A549 (cell line): ENCODE results near the gene PATJ. TPM values are rescaled to one million over a fixed set of nuclear protein-coding genes. Genes with fewer than 3 reads are reported as not detected.
"Not testable (repeated sequence)": the region's sequence is repeated elsewhere in the genome, so short reads cannot be mapped to it uniquely, and the experiment has no call there.

Experiments used
- ATAC-seq, 2 experiments: fragments of 200-7000 bp in 1 of 2; fragments of >200 bp in 1 of 2; cut with Nextera tagmentation in 1 of 2; cut with Tn5 transposase in 1 of 2; 3 replicates each; pipeline versions ENCODE4 v1.8.0 to v1.9.1; 2018 to 2020; ENCODE audit warnings: mild to moderate bottlenecking in 1 of 2, moderate library complexity in 1 of 2
- CTCF ChIA-PET: fragments of 300-600 bp; sonication (Branson Sonifier 250); formaldehyde crosslinking; extraction: SDS; loops from one replicate; lab custom pipeline; 2021; ENCODE audit warnings: antibody characterized with exemption, inconsistent platforms; lab: Yijun Ruan, JAX
- POLR2A ChIA-PET: fragments of 350-600 bp; formaldehyde crosslinking; extraction: SDS; loops from one replicate; lab custom pipeline; 2021; ENCODE audit warnings: antibody characterized with exemption, inconsistent platforms; lab: Yijun Ruan, JAX
- DNase-seq, 2 experiments: peaks; one replicate each; pipeline versions ENCODE4 v3.0.0 to v3.0.0-alpha.2; 2011 to 2016; ENCODE audit warnings: low read depth in 1 of 2, low spot score in 1 of 2
- FAIRE-seq: peaks from 2 replicates; lab custom pipeline; 2011; peaks lifted over from hg19 to GRCh38; lab: Jason Lieb, UNC
- H3K27ac ChIP-seq, 2 experiments: fragments of >200 bp; sonication (Bioruptor Twin); formaldehyde crosslinking; 3 replicates each; pipeline ENCODE4 v1.5.1; 2016 to 2017
- H3K4me1 ChIP-seq: fragments of >200 bp; sonication (Bioruptor Twin); formaldehyde crosslinking; 3 replicates; pipeline ENCODE4 v1.6.1; 2016
- H3K4me2 ChIP-seq: fragments of >200 bp; sonication (Bioruptor Twin); formaldehyde crosslinking; 3 replicates; pipeline ENCODE4 v1.6.1; 2016
- H3K4me3 ChIP-seq: fragments of >200 bp; sonication (Bioruptor Twin); formaldehyde crosslinking; 3 replicates; pipeline ENCODE4 v1.5.1; 2016
- H3K9me3 ChIP-seq: fragments of >200 bp; sonication (Bioruptor Twin); formaldehyde crosslinking; 3 replicates; pipeline ENCODE4 v1.6.1; 2016
- ATOH8 ChIP-seq: fragments of 250-450 bp; sonication (Bioruptor Pico); IDR thresholded peaks from 2 replicates; pipeline ENCODE4 v1.5.0; 2020; ENCODE audit warnings: low read depth, mild to moderate bottlenecking, moderate library complexity
- CBX8 ChIP-seq: fragments of 200-600 bp; sonication (generic); IDR thresholded peaks from 2 replicates; pipeline ENCODE4 v1.6.1; 2016
- CEBPB ChIP-seq, 2 experiments: fragments of >200 bp in 1 of 2; sonication (Bioruptor Twin) in 1 of 2; formaldehyde crosslinking in 1 of 2; IDR thresholded peaks; 2 replicates each; pipeline ENCODE4 v1.6.1; 2012 to 2016
- CHD4 ChIP-seq: fragments of 200-600 bp; sonication (generic); IDR thresholded peaks from 2 replicates; pipeline ENCODE4 v1.6.1; 2016; ENCODE audit warnings: antibody characterized with exemption, mild to moderate bottlenecking, borderline replicate concordance
- CTCF ChIP-seq: fragments of >200 bp; sonication (Bioruptor Twin); formaldehyde crosslinking; IDR thresholded peaks from 3 replicates; pipeline ENCODE4 v1.5.1; 2016
- FOXS1 ChIP-seq: fragments of 250-450 bp; sonication (Bioruptor Pico); IDR thresholded peaks from 2 replicates; pipeline ENCODE4 v1.5.0; 2020; ENCODE audit warnings: mild to moderate bottlenecking, moderate library complexity
- GATA3 ChIP-seq: IDR thresholded peaks from 2 replicates; pipeline ENCODE4 v1.6.1; 2012; ENCODE audit warnings: borderline replicate concordance
- HDAC2 ChIP-seq: fragments of 200-600 bp; sonication (generic); IDR thresholded peaks from 2 replicates; pipeline ENCODE4 v1.6.1; 2016
- HEYL ChIP-seq: fragments of 250-450 bp; sonication (Bioruptor Pico); IDR thresholded peaks from 2 replicates; pipeline ENCODE4 v1.8.0; 2021; ENCODE audit warnings: mild to moderate bottlenecking, moderate library complexity
- HOXB5 ChIP-seq: fragments of 250-450 bp; sonication (Bioruptor Pico); IDR thresholded peaks from 2 replicates; pipeline ENCODE4 v1.5.0; 2020; ENCODE audit warnings: mild to moderate bottlenecking, moderate library complexity
- JUN ChIP-seq, 2 experiments: fragments of >200 bp; sonication (Bioruptor Twin); formaldehyde crosslinking; IDR thresholded peaks; 2 replicates in 1 of 2; 3 replicates in 1 of 2; pipeline ENCODE4 v1.6.1; 2016 to 2017
- KDM5A ChIP-seq: fragments of 200-600 bp; sonication (generic); IDR thresholded peaks from 2 replicates; pipeline ENCODE4 v1.6.1; 2016; ENCODE audit warnings: antibody characterized with exemption, mild to moderate bottlenecking
- MAFK ChIP-seq: fragments of 450-650 bp; IDR thresholded peaks from 2 replicates; pipeline ENCODE4 v1.6.1; 2014; ENCODE audit not compliant: partially characterized antibody
- NFE2L2 ChIP-seq: fragments of 150-350 bp; conservative IDR thresholded peaks from 2 replicates; pipeline ENCODE4 v1.6.1; 2014; ENCODE audit warnings: low read length
- PBX3 ChIP-seq: IDR thresholded peaks from 2 replicates; pipeline ENCODE4 v1.6.1; 2012
- RAD21 ChIP-seq, 2 experiments: fragments of >200 bp in 1 of 2; sonication (Bioruptor Twin) in 1 of 2; formaldehyde crosslinking in 1 of 2; IDR thresholded peaks in 1 of 2; conservative IDR thresholded peaks in 1 of 2; 2 replicates in 1 of 2; 3 replicates in 1 of 2; pipeline ENCODE4 v1.6.1; 2012 to 2018; ENCODE audit warnings: inconsistent platforms in 1 of 2
- REST ChIP-seq: fragments of 200-600 bp; sonication (generic); IDR thresholded peaks from 2 replicates; pipeline ENCODE4 v1.6.1; 2016; ENCODE audit warnings: antibody characterized with exemption, mild to moderate bottlenecking, moderate library complexity
- RNF2 ChIP-seq: fragments of 200-600 bp; sonication (generic); IDR thresholded peaks from 2 replicates; pipeline ENCODE4 v1.6.1; 2016; ENCODE audit warnings: low read depth, mild to moderate bottlenecking, antibody characterized with exemption, moderate library complexity, borderline replicate concordance
- TP53 ChIP-seq: fragments of 250-450 bp; sonication (Bioruptor Pico); IDR thresholded peaks from 2 replicates; pipeline ENCODE4 v1.5.0; 2021; ENCODE audit warnings: mild to moderate bottlenecking, moderate library complexity
- ZSCAN20 ChIP-seq: fragments of 250-450 bp; sonication (Bioruptor Pico); IDR thresholded peaks from 2 replicates; pipeline ENCODE4 v1.8.0; 2022; ENCODE audit warnings: mild to moderate bottlenecking, moderate library complexity
- WGBS: methylation state at CpG from one replicate; pipeline ENCODE4 v1.1.6; 2017; ENCODE audit errors: missing lambda C conversion rate; 5-methylcytosine and 5-hydroxymethylcytosine counted together
- polyA plus RNA-seq, 4 experiments: library from polyadenylated mRNA; depleted of rRNA in 3 of 4; stranded (reverse); fragments of >200 nt; fragmentation: RNase III in 1 of 4; extraction: RNeasy Plus Mini Kit Qiagen cat#74134 plus additional on column Dnase treatment in 1 of 4; gene quantifications; 2 replicates in 3 of 4; 3 replicates in 1 of 4; pipeline ENCODE4 v1.2.3, GENCODE V29; 2011 to 2017

PATJ gene
- polyA plus RNA-seq, 2 of the 4 experiments (the other 2 are of a cell fraction): 6.0 to 14.7 TPM

GRCh38 chr1:62218604-62219003 lies 476.3 kb downstream of the PATJ start:
- H3K27ac ChIP-seq: no peak overlapping the region
- 42% methylated on average over 2 of the region's 2 CpGs for WGBS
- FAIRE-seq (no peak), DNase-seq (no peak), ATAC-seq (no peak)
- no peak overlapping the region for H3K4me3 ChIP-seq
- POLR2A ChIA-PET: no interaction called here
- H3K9me3 ChIP-seq: no peaks in the 10 kb centered on the region
- TF ChIP-seq CHD4 (no peak), RNF2 (no peak), TP53 (CRISPR knock-in tag) (no peak), REST (no peak), PBX3 (no peak), JUN (IDR thresholded peaks at IDR 0.05) (no peak), CBX8 (no peak), HDAC2 (no peak), GATA3 (no peak), ZSCAN20 (CRISPR knock-in tag) (no peak), MAFK (no peak), CTCF (no peak), KDM5A (no peak), RAD21 (conservative IDR thresholded peaks at IDR 0.05 in 1 of 2, IDR thresholded peaks at IDR 0.05 in 1 of 2) (no peak), ATOH8 (no peak), HEYL (no peak), FOXS1 (CRISPR knock-in tag) (no peak), NFE2L2 (no peak), CEBPB (IDR thresholded peaks at IDR 0.05) (no peak), HOXB5 (CRISPR knock-in tag) (no peak)
- no peaks in the 10 kb centered on the region for H3K4me1 ChIP-seq
- no peak overlapping the region for H3K4me2 ChIP-seq
- CTCF ChIA-PET: no interaction called here

- ATAC-seq, H3K4me2 ChIP-seq, H3K4me3 ChIP-seq, FAIRE-seq, H3K4me1 ChIP-seq, H3K27ac ChIP-seq, POLR2A ChIA-PET, H3K9me3 ChIP-seq, DNase-seq: not testable (repeated sequence)
- 76% methylated on average over 9 of the region's 9 CpGs for WGBS
- CTCF ChIA-PET: interaction anchor here (1.4 to 1.7 kb wide), 2 partner anchors 9 to 21 kb away, joined by 3 read pairs; no protein-coding TSS in a partner anchor
Observed at GRCh38 chr1:62220456-62220855, 478.2 kb downstream of the PATJ start.
